ENCODE results near the gene PRPF8. TPM values are rescaled to one million over a fixed set of nuclear protein-coding genes. Genes with fewer than 3 reads are reported as not detected.
"Not testable (repeated sequence)": the region's sequence is repeated elsewhere in the genome, so short reads cannot be mapped to it uniquely, and the experiment has no call there.

Gene PRPF8
- total RNA-seq, 1 donor from 2014 or later = 57.7 TPM

DNA sequence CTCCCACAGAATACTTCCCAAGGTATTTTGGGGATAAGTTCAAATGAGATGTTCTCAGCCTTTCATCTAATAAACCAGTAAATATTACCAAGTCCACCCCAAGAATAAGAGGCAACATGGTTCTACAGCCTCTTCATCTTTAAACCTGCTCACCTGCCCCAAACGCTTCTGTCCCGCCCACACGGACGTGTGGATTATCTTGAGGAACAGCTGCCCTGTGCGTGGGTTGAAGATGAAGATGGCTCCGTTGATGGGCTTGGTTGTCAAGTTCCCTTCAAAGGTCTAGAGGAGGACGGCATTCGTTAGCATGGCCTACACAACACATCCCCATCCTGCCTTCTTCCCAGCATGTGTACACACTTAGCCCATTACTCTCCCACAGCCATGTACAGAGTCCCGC is 26.6 kb downstream of the PRPF8 start:
- no peak overlapping the region for H3K4me3 ChIP-seq (ENCODE audit: low read depth, low read length)
- TF ChIP-seq, protein P1, sequence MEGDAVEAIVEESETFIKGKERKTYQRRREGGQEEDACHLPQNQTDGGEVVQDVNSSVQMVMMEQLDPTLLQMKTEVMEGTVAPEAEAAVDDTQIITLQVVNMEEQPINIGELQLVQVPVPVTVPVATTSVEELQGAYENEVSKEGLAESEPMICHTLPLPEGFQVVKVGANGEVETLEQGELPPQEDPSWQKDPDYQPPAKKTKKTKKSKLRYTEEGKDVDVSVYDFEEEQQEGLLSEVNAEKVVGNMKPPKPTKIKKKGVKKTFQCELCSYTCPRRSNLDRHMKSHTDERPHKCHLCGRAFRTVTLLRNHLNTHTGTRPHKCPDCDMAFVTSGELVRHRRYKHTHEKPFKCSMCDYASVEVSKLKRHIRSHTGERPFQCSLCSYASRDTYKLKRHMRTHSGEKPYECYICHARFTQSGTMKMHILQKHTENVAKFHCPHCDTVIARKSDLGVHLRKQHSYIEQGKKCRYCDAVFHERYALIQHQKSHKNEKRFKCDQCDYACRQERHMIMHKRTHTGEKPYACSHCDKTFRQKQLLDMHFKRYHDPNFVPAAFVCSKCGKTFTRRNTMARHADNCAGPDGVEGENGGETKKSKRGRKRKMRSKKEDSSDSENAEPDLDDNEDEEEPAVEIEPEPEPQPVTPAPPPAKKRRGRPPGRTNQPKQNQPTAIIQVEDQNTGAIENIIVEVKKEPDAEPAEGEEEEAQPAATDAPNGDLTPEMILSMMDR (IDR thresholded peaks at IDR 0.05; ENCODE audit: insufficient read depth, low read length, severe bottlenecking) = no peak
- FAIRE-seq (peak; percentile 84), DNase-seq (ENCODE audit: low read depth) (no peak)
- no peaks in the 10 kb centered on the region for H3K27me3 ChIP-seq (ENCODE audit: control insufficient read depth, insufficient read depth, low read length)
- peaks cover 62% of the 10 kb centered on the region for H3K36me3 ChIP-seq (ENCODE audit: control insufficient read depth, insufficient read depth, low read length)

DNA sequence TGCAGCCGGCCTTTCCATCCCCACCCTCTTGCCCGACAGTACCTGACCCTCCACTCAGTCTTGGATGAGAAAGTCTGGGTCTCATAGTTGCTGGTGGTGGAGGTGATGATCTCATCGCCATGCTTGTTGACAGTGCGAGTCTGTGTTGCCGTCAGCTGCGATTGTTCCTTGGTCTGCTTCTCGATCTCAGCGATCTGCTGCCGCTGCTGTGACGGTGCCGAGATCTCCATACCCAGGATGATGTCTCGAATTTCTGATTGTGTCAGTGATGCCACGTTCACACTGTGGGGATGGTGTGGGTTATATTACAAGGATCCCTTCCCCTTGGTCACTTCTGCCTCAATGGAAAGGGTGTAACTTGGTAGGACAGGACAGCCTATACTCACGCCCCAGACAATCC is 30.9 kb downstream of the PRPF8 start:
- FAIRE-seq = no peak
- peaks cover 48% of the 10 kb centered on the region for H3K36me3 ChIP-seq (ENCODE audit: control insufficient read depth, insufficient read depth, low read length)
- H3K27me3 ChIP-seq (ENCODE audit: control insufficient read depth, insufficient read depth, low read length) = no peaks in the 10 kb centered on the region
- TF ChIP-seq, protein P1 (IDR thresholded peaks at IDR 0.05; ENCODE audit: insufficient read depth, low read length, severe bottlenecking) = no peak
- no peak overlapping the region for H3K4me3 ChIP-seq (ENCODE audit: low read depth, low read length)
- no peak for DNase-seq (ENCODE audit: low read depth)

DNA sequence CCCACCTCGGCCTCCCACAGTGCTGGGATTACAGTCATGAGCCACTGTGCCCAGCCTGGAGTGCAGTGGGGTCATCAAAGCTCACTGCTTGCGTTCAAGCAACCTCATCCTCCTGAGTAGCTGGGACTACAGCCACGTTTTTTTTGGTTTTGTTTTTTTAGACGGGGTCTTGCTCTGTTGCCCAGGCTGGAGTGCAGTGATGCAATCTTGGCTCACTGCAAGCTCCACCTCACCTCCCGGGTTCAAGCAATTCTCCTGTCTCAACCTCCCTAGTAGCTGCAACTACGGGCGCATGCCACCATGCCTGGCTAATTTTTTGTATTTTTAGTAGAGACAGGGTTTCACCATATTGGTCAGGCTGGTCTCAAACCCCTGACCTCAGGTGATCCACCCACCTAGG is 31.9 kb downstream of the PRPF8 start:
- not testable (repeated sequence) for H3K27me3 ChIP-seq (ENCODE audit: control insufficient read depth, insufficient read depth, low read length); FAIRE-seq; H3K4me3 ChIP-seq (ENCODE audit: low read depth, low read length); DNase-seq (ENCODE audit: low read depth)
- peaks cover 40% of the 10 kb centered on the region for H3K36me3 ChIP-seq (ENCODE audit: control insufficient read depth, insufficient read depth, low read length)

DNA sequence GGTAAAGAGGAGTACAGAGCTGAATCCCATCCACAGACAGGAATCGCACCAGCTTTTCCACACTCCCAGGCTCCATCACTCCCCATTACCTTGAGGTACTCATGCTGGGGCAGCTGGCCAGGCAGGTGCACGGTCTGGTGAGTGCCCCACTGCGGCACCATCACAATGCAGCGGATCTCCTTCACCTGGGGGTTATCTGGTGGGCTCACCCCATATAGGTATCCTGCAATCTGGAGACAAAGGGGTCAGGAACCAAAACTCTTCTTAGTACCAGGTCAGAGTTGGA is 33.2 kb downstream of the PRPF8 start:
- FAIRE-seq (no peak), DNase-seq (ENCODE audit: low read depth) (no peak)
- Histone ChIP-seq H3K27me3 (ENCODE audit: control insufficient read depth, insufficient read depth, low read length) (no peaks in the 10 kb centered on the region), H3K36me3 (ENCODE audit: control insufficient read depth, insufficient read depth, low read length) (peaks cover 39% of the 10 kb centered on the region), H3K4me3 (ENCODE audit: low read depth, low read length) (no peak overlapping the region)
- TF ChIP-seq, protein P1 (IDR thresholded peaks at IDR 0.05; ENCODE audit: insufficient read depth, low read length, severe bottlenecking) = no peak

DNA sequence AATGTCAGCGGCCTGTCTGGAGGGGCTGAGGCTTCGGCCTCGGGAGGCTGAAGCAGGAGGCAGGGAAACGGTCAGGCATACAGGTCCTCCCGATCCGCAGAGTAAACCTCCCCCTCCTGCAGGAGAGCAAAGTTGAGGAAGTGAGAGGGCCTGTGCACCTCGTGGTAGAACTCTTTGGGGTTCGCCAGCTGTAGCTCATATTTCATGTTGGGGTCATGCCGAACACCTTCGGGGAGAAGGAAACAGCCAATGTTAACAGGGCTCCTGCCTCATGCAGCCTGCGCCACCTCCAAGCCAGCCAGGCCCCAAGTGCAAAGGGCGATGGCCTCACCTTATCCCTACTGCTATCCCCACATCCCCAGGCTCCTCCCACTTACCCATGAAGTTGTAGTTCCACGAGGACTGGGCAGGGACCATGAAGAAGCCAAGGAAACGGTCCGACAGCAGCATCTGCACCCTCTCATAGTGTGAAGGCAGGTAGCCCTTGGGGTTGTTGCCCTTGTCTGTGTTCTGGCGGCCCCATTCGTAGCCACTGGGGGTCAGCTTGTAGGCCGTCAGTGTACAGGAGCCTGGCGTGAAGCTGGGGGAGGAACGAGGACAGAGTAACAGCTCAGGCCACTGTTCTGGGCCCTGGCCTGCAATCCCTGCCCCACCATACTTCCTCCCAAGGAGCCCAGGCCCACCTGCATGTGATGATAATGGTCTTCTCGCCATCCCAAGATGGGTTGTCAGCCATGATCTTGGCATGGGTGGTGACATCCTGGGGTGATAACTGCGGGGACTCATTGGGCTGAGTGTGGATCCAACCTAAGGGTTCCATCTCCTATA is 33.7 kb downstream of the PRPF8 start:
- FAIRE-seq (no peak), DNase-seq (ENCODE audit: low read depth) (no peak)
- Histone ChIP-seq H3K27me3 (ENCODE audit: control insufficient read depth, insufficient read depth, low read length) (no peaks in the 10 kb centered on the region), H3K4me3 (ENCODE audit: low read depth, low read length) (no peak overlapping the region), H3K36me3 (ENCODE audit: control insufficient read depth, insufficient read depth, low read length) (peaks cover 34% of the 10 kb centered on the region)
- TF ChIP-seq, protein P1 (IDR thresholded peaks at IDR 0.05; ENCODE audit: insufficient read depth, low read length, severe bottlenecking) = no peak

DNA sequence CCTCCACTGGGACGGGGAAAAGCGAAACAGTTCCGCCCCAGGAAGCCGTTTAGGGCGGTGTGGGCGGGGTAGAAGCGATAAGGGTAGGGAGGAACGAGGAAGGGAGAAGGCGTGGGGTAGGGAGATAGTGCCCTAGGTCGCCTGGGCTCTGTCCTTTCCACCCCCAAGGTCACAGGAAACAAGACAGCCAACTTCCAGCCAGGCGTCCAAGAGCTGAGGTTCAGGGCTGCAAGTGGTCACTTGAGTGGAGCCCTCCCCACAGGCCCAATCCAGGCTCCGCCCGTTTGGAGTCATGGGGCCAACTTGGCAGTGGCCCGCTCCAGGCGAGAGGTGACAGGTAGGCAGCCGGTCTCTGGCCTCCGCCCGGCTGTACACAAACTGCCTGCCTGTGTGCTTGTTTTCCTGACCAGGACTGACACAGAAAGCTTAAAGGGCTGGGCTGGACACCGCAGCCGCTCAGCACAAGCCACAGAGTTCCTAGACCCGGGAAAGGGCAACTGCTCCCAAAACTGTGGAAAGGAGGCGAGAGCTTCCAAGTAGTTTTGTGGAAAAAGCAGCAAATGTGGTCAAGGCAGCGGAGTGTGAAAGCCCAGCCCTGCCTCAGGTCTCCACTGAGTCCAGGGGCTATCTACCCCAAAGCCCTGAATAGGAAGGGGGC is 34.7 kb downstream of the PRPF8 start, which contains the start of gene RILP:
TSS of gene RILP (minus strand) at position 23 of the 658 bp plus-strand sequence. CDS start 62 bp downstream, outside the sequence.
- H3K27me3 ChIP-seq (ENCODE audit: control insufficient read depth, insufficient read depth, low read length) = no peaks in the 10 kb centered on the region
- TF ChIP-seq, protein P1 (IDR thresholded peaks at IDR 0.05; ENCODE audit: insufficient read depth, low read length, severe bottlenecking) = no peak
- FAIRE-seq (no peak), DNase-seq (ENCODE audit: low read depth) (peak; percentile 64)
- peak within 1 kb of the TSS; percentile 65 for H3K4me3 ChIP-seq (ENCODE audit: low read depth, low read length)
- peaks cover 28% of the 10 kb centered on the region for H3K36me3 ChIP-seq (ENCODE audit: control insufficient read depth, insufficient read depth, low read length)
